H9 (cell line): ENCODE results near the gene MAGI3. TPM values are rescaled to one million over a fixed set of nuclear protein-coding genes. Genes with fewer than 3 reads are reported as not detected.

Experiments
- DNase-seq: peaks from one replicate; pipeline ENCODE4 v3.0.0-alpha.2; 2017
- H2AFZ ChIP-seq: one replicate; pipeline ENCODE4 v1.6.1; 2013; ENCODE audit warnings: mild to moderate bottlenecking, low read length, control low read depth, moderate library complexity
- H2AK5ac ChIP-seq: 2 replicates; pipeline ENCODE4 v1.6.1; 2013; ENCODE audit warnings: low read length, control low read depth, mixed read lengths; ENCODE audit not compliant: insufficient read length
- H2BK120ac ChIP-seq: one replicate; pipeline ENCODE4 v1.6.1; 2013; ENCODE audit warnings: low read depth, mild to moderate bottlenecking, low read length, control low read depth, inconsistent platforms; ENCODE audit not compliant: poor library complexity, severe bottlenecking
- H2BK12ac ChIP-seq: 2 replicates; pipeline ENCODE4 v1.6.1; 2013; ENCODE audit warnings: low read length, control low read depth, mixed read lengths, low read depth; ENCODE audit not compliant: insufficient read length
- H2BK15ac ChIP-seq: 2 replicates; pipeline ENCODE4 v1.6.1; 2013; ENCODE audit warnings: low read depth, low read length, control low read depth
- H2BK20ac ChIP-seq: one replicate; pipeline ENCODE4 v1.6.1; 2013; ENCODE audit warnings: low read depth, mild to moderate bottlenecking, low read length, control low read depth, inconsistent platforms; ENCODE audit not compliant: poor library complexity, severe bottlenecking
- H2BK5ac ChIP-seq: 2 replicates; pipeline ENCODE4 v1.6.1; 2013; ENCODE audit warnings: low read length, control low read depth, mixed read lengths; ENCODE audit not compliant: insufficient read length
- H3K14ac ChIP-seq: 2 replicates; pipeline ENCODE4 v1.6.1; 2013; ENCODE audit warnings: low read length, control low read depth; ENCODE audit not compliant: insufficient read depth
- H3K18ac ChIP-seq: 2 replicates; pipeline ENCODE4 v1.6.1; 2013; ENCODE audit warnings: low read depth, mild to moderate bottlenecking, mixed read lengths, low read length, control low read depth; ENCODE audit not compliant: insufficient read length
- H3K23ac ChIP-seq: 2 replicates; pipeline ENCODE4 v1.6.1; 2013; ENCODE audit warnings: low read length, control low read depth, mixed read lengths, low read depth; ENCODE audit not compliant: insufficient read length
- H3K23me2 ChIP-seq: 2 replicates; pipeline ENCODE4 v1.6.1; 2013; ENCODE audit warnings: low read depth, mild to moderate bottlenecking, mixed read lengths, low read length, control low read depth; ENCODE audit not compliant: insufficient read length, poor library complexity, severe bottlenecking
- H3K27ac ChIP-seq: 2 replicates; pipeline ENCODE4 v1.5.1; 2013; ENCODE audit warnings: low read length, control low read depth, mixed read lengths, low read depth; ENCODE audit not compliant: insufficient read length
- H3K27me3 ChIP-seq: 2 replicates; pipeline ENCODE4 v1.6.1; 2013; ENCODE audit warnings: low read length, control low read depth, inconsistent platforms; ENCODE audit not compliant: insufficient read depth
- H3K4ac ChIP-seq: 2 replicates; pipeline ENCODE4 v1.6.1; 2013; ENCODE audit warnings: low read depth, mild to moderate bottlenecking, control low read depth, inconsistent platforms, low read length, moderate library complexity
- H3K4me1 ChIP-seq: 2 replicates; pipeline ENCODE4 v1.6.1; 2013; ENCODE audit warnings: low read length, control low read depth, inconsistent platforms; ENCODE audit not compliant: insufficient read depth
- H3K4me2 ChIP-seq: 2 replicates; pipeline ENCODE4 v1.6.1; 2013; ENCODE audit warnings: low read length, control low read depth, mixed read lengths; ENCODE audit not compliant: insufficient read length, insufficient read depth
- H3K56ac ChIP-seq: 2 replicates; pipeline ENCODE4 v1.6.1; 2013; ENCODE audit warnings: low read depth, mild to moderate bottlenecking, mixed read lengths, low read length, control low read depth; ENCODE audit not compliant: insufficient read length
- H3K79me1 ChIP-seq: 2 replicates; pipeline ENCODE4 v1.6.1; 2013; ENCODE audit warnings: low read depth, mild to moderate bottlenecking, moderate library complexity, low read length, control low read depth, inconsistent platforms; ENCODE audit not compliant: insufficient read depth, poor library complexity, severe bottlenecking
- H3K79me2 ChIP-seq: 2 replicates; pipeline ENCODE4 v1.6.1; 2013; ENCODE audit warnings: low read length, control low read depth, inconsistent platforms; ENCODE audit not compliant: insufficient read depth
- H3K9ac ChIP-seq: 2 replicates; pipeline ENCODE4 v1.6.1; 2013; ENCODE audit warnings: low read length, control low read depth, mixed read lengths; ENCODE audit not compliant: insufficient read length; ENCODE audit errors: extremely low read depth
- H3K9me3 ChIP-seq: one replicate; pipeline ENCODE4 v1.6.1; 2013; ENCODE audit warnings: low read depth, low read length, inconsistent platforms; ENCODE audit not compliant: control insufficient read depth
- H3T11ph ChIP-seq: one replicate; pipeline ENCODE4 v1.6.1; 2013; ENCODE audit warnings: mild to moderate bottlenecking, low read length, control low read depth, inconsistent platforms
- H4K20me1 ChIP-seq: one replicate; pipeline ENCODE4 v1.6.1; 2013; ENCODE audit not compliant: control insufficient read depth, insufficient read length, insufficient read depth
- H4K5ac ChIP-seq: 2 replicates; pipeline ENCODE4 v1.6.1; 2013; ENCODE audit warnings: low read depth, mild to moderate bottlenecking, mixed read lengths, low read length, control low read depth; ENCODE audit not compliant: insufficient read length
- H4K8ac ChIP-seq: replicated peaks from 2 replicates; pipeline ENCODE4 v1.6.1; 2013; ENCODE audit warnings: low read length, control low read depth, mixed read lengths, low read depth; ENCODE audit not compliant: insufficient read length
- H4K91ac ChIP-seq: 2 replicates; pipeline ENCODE4 v1.6.1; 2013; ENCODE audit warnings: low read depth, mild to moderate bottlenecking, moderate library complexity, mixed read lengths, low read length, control low read depth; ENCODE audit not compliant: insufficient read length
- H3K27ac Mint-ChIP-seq, 3 experiments: 2 replicates in 2 of 3; 3 replicates in 1 of 3; pipeline ENCODE4 v1.8.0; 2020 to 2021; ENCODE audit warnings: mixed read lengths in 3 of 3, mild to moderate bottlenecking in 1 of 3, moderate library complexity in 1 of 3
- H3K27me3 Mint-ChIP-seq: 2 replicates; pipeline ENCODE4 v1.8.0; 2021; ENCODE audit warnings: low read depth, mild to moderate bottlenecking, moderate library complexity, mixed read lengths
- H3K36me3 Mint-ChIP-seq, 3 experiments: 2 replicates in 2 of 3; 3 replicates in 1 of 3; pipeline ENCODE4 v1.8.0; 2020 to 2021; ENCODE audit warnings: low read depth in 3 of 3, mixed read lengths in 3 of 3; ENCODE audit not compliant: insufficient read depth in 1 of 3
- H3K4me1 Mint-ChIP-seq, 2 experiments: 2 replicates each; pipeline ENCODE4 v1.8.0; 2020; ENCODE audit warnings: mixed read lengths in 2 of 2
- H3K4me3 Mint-ChIP-seq, 2 experiments: 2 replicates in 1 of 2; 3 replicates in 1 of 2; pipeline ENCODE4 v1.8.0; 2020 to 2021; ENCODE audit warnings: mild to moderate bottlenecking in 2 of 2, mixed read lengths in 2 of 2, moderate library complexity in 1 of 2
- H3K9me3 Mint-ChIP-seq, 2 experiments: 2 replicates in 1 of 2; 3 replicates in 1 of 2; pipeline ENCODE4 v1.8.0; 2020; ENCODE audit warnings: mild to moderate bottlenecking in 2 of 2, mixed read lengths in 2 of 2, moderate library complexity in 1 of 2
- CTCF ChIP-seq: fragments of 200-600 bp; sonication (generic); conservative IDR thresholded peaks from 3 replicates; pipeline ENCODE4 v1.8.0; 2021; ENCODE audit warnings: antibody characterized with exemption, mild to moderate bottlenecking
- WGBS: extraction: QIAGEN DNeasy Blood & Tissue Kit; methylation state at CpG from one replicate; pipeline ENCODE4 v1.1.7; 2013; ENCODE audit warnings: missing lambda C conversion rate, low lambda C conversion rate, mixed read lengths; ENCODE audit not compliant: insufficient read length; ENCODE audit errors: extremely low coverage; 5-methylcytosine and 5-hydroxymethylcytosine counted together
- total RNA-seq: library from RNA; stranded (reverse); gene quantifications from 2 replicates; pipeline ENCODE4 v1.2.1, GENCODE V29; 2021

MAGI3 gene
- total RNA-seq, 1 experiment from 2014 or later, result 8.2 TPM

GRCh38 chr1:113647164-113647563 lies 256.8 kb downstream of the MAGI3 start:
- Histone ChIP-seq H4K8ac (no peak overlapping the region), H3K79me2 (no peaks in the 10 kb centered on the region), H3K9ac (no peak overlapping the region), H2BK5ac (no peak overlapping the region), H3K56ac (no peak overlapping the region), H3K4me2 (no peak overlapping the region), H3K23ac (no peak overlapping the region), H3K27me3 (no peaks in the 10 kb centered on the region), H4K5ac (no peak overlapping the region), H3K14ac (no peak overlapping the region), H3K79me1 (no peaks in the 10 kb centered on the region), H3K18ac (no peak overlapping the region), H3K9me3 (no peaks in the 10 kb centered on the region), H4K20me1 (no peaks in the 10 kb centered on the region), H2AK5ac (no peak overlapping the region), H2BK20ac (no peak overlapping the region), H2BK15ac (no peak overlapping the region), H2BK12ac (no peak overlapping the region), H3T11ph (no peak overlapping the region), H2BK120ac (no peak overlapping the region), H3K23me2 (no peaks in the 10 kb centered on the region), H3K4ac (no peak overlapping the region), H3K27ac (no peak overlapping the region), H4K91ac (no peak overlapping the region), H3K4me1 (no peaks in the 10 kb centered on the region), H2AFZ (no peak overlapping the region)
- TF ChIP-seq CTCF, result no peak
- DNase-seq, result no peak
- Mint-ChIP-seq H3K9me3 (no peaks in the 10 kb centered on the region), H3K4me3 (no peak overlapping the region), H3K27ac (peak overlapping the region in 1 of 3 experiments; percentile 12; a peak in 1 of 7 replicates), H3K36me3 (no peaks in the 10 kb centered on the region), H3K27me3 (no peaks in the 10 kb centered on the region), H3K4me1 (no peaks in the 10 kb centered on the region)
- no CpG with 5 or more reads among the region's 1 CpG for WGBS
